Purkinje cell (primary cell): Measurements from ENCODE around the gene IFI6. TPM values are rescaled to one million over a fixed set of nuclear protein-coding genes. Genes with fewer than 3 reads are reported as not detected.

Experiments
- polyA plus RNA-seq: library from polyadenylated mRNA; unstranded; fragments of >200 nt; fragmentation: Nextera tagmentation; gene quantifications from 2 replicates; pipeline ENCODE4 v1.2.1, GENCODE V29; 2014

The IFI6 gene
- 10.8 and 43.0 TPM in 2 replicates for polyA plus RNA-seq

GRCh38 chr1:27671964-27672749 is at the start of gene IFI6:
Gene IFI6, minus strand, starts transcription at chr1:27672192. Its CDS starts 2,878 bp downstream, at chr1:27669314.

GRCh38 chr1:27634985-27635367 is 37.0 kb downstream of the IFI6 start, which contains the start of gene FGR:
Gene FGR, minus strand, starts transcription at chr1:27635185. Its CDS starts 11,269 bp downstream, at chr1:27623916.

Other genes with a start within 250 kb of the IFI6 start
- 3.1 and 3.3 TPM in 2 replicates for gene WASF2, start 182.0 kb downstream of the IFI6 start, polyA plus RNA-seq
- 0.69 and 0.91 TPM in 2 replicates for gene AHDC1, start 68.0 kb downstream of the IFI6 start, polyA plus RNA-seq
- 1.0 TPM in 1 of 2 replicates, not detected in the other for gene FGR, start 37.0 kb downstream of the IFI6 start, polyA plus RNA-seq
- gene FAM76A, start 53.8 kb upstream of the IFI6 start, polyA plus RNA-seq = 11.3 and 13.3 TPM in 2 replicates
- gene STX12, start 101.0 kb upstream of the IFI6 start, polyA plus RNA-seq = 88.1 and 91.1 TPM in 2 replicates
- gene PPP1R8, start 158.6 kb upstream of the IFI6 start, polyA plus RNA-seq = 33.9 and 40.5 TPM in 2 replicates
- gene THEMIS2, start 200.4 kb upstream of the IFI6 start, polyA plus RNA-seq = 0.43 and 0.78 TPM in 2 replicates
- 131 and 161 TPM in 2 replicates for gene RPA2, start 242.4 kb upstream of the IFI6 start, polyA plus RNA-seq